HG03460 (cell line): ENCODE data around the gene ATP1B2.
"Not testable (repeated sequence)": the region's sequence is repeated elsewhere in the genome, so short reads cannot be mapped to it uniquely, and the experiment has no call there.

Experiments used
- ATAC-seq: cut with Tn5 transposase; IDR thresholded peaks from one replicate; pipeline ENCODE4 v1.9.1; 2021; ENCODE audit not compliant: unreplicated experiment

ATP1B2 gene

GRCh38 chr17:7650509-7651096 lies at the start of gene ATP1B2:
Gene ATP1B2 (plus strand): TSS chr17:7650926. CDS start chr17:7651519, 593 bp downstream.
- no peak for ATAC-seq

DNA sequence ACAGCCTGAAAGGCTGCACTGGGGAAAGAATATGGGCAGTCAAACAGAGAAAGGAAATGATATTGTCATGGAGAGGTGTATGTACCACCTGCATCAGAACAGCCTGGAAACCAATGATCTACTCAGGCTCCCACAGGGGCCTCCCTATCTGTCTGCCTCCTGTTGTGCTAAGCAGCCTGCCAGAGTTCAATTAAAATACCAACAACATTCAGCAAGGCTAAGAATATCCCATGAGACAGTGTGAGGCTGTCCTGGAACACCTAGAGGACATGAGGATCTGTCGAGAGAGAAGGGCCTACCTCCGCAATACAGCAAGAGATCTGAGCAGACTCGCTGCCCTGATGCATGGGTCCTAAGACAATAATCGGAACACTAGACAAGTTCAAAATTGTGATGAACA lies 44.4 kb upstream of the ATP1B2 start:
- no peak for ATAC-seq

- no peak for ATAC-seq
Measured at GRCh38 chr17:7610641-7611040, 40.1 kb upstream of the ATP1B2 start.

DNA sequence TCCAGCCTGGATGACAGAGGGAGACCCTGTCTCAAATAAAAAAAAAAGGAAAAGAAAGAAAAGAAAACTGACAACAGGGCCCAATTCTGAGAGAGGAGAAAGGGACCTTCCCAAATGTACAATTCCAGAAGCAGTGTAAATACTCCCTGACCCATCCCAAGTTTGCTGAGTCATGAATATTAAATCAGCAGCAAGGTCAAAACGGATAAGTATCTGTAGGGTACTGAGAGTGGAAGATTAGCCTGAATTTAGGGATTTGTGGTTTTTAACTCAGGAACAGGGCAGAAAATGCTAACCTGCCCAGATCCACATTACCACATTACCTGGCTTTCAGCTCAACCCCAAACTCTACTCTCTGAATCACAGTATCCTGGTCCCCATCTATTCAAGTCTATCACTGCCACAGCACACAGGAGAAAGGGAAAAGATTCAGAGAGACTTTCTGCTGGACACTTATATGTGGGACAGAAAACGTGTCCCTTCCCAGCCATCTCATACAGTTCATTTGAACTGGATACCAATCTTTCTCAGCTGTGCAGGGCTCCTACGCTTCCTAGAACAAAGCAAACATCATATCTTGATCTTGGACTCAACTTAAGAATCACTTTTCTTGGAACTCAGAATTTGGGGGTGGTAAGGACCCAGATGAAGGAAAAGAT lies 39.0 kb upstream of the ATP1B2 start:
- ATAC-seq, result no peak

DNA sequence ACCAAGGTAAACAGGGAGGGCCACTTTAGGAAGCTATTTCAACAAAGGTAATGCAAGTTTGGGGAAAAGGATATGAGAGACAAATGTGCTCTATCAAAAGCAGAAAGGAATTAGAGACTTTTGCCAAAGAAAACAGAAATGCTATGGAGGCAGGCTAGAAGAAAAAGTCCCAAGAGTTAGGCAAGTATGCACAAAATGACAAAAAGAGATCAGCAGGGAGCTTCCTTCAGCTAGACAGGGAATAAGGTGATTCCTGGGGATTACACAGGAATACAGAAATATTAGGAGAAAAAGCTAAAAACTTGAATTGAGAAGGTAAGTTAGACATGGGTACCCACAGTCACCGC lies 38.5 kb upstream of the ATP1B2 start:
- no peak for ATAC-seq

DNA sequence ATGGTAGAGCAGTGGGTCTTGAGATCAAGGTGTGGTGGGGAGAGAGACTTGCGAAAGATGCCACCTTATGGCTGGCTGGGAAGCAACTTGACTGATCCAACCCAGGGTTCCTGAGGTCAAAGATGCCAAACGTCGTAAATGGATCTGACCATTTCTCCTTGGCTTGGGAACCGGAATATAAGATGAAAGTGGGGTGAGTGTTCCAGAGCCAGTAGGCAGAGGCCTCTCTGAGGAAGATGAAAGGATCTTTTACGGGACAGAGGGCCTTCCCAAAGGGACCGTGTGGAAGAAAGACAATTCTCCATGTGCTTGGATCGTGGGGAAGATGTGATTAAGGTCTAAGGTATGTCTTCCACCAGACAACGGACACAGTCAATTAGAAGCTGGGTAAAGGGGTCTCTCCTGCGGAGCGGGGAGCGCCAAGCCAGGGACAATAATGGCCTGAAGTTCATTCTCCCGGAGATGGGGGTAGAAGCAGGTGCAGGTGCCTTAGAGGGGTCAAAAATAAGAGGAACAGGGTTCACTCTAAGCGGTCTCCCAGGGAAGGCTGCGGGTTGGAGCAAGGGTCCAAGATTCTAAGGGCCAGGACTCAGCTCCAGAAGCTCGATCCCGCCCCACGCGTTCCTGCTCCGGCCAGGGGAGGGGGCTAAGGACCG lies 36.8 kb upstream of the ATP1B2 start:
- ATAC-seq, result no peak

DNA sequence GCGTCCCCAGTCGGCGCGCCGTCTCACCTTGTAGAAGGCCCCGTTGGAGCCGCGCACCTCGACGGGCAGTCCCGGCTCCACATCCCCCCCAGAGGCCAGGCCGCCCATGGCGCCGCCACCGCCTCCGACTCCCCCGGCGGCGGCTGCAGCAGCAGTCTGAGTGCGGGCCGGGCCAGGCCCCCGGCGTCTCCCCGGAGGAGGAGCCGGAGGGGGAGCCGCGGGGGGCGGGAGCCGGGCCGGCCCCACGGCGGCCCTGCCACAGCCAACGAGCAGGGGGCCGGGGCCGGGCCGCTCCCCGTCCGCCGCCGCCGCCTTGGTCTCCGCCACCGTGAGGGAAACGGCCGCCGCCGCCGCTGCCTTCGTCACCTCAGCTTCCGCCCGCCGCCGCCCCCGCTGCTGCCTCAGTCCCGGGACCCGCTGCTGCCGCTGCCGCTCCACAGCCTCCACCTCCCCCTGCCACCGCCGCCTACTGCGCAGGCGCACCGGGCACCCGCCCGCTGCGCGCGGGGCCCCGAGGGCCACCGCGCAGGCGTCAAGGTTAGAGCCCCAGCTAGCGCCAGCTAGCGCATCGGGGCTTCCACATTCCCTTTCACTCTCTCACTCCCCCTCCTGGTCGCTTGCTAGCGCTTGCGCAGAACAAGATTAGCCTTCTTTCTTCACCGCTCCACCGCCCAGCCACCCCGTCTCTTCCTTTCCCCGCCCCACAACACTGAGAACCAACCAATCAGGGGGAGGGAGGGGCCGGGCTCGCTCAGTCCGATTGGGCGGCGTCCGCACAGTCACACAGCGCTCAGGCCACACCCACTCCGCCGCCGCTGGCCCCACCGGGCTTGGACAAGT lies 36.1 kb upstream of the ATP1B2 start, which contains the start of gene FXR2:
TSS of gene FXR2 (minus strand) at position 473 of the 840 bp plus-strand sequence. CDS start at position 108, 365 bp downstream.
- ATAC-seq, result peak; percentile 85

- ATAC-seq, result no peak
Measured at GRCh38 chr17:7615265-7615747, 35.4 kb upstream of the ATP1B2 start.

DNA sequence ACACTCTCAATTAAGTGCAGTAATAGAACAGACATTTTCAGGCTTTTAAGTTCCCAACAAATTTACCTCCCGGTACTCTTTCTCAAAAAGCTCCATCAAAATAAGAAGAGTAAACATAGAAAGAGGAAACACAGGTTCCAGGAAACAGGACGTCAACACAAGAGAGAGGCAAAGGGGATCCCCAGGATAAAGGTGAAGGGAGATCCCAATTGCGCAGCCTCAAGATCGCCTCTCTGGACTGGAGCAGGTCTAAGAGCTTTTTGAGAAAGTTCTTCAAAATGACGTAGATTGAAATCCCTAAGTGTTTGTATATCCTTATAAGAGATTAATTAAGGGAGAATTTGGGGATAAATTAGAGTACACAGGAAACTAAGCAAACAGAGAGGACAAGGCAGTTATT lies 32.1 kb upstream of the ATP1B2 start:
- ATAC-seq, result no peak

DNA sequence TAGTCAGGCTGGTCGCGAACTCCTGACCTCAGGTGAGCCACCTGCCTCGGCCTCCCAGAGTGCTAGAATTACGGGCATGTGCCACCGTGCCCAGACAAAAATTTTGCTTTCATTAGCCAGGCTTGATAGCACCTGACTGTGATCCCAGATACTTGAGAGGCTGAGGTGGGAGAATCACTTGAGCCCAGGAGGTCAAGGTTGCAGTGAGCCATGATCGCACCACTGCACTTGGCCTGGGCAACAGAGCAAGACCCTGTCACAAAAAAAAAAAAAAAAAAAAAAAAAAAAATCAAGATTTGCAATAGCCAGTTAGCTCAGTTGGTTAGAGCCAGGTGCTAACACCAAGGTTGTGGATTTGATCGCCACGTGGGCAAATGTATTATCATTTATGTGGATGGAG lies 29.9 kb upstream of the ATP1B2 start:
- ATAC-seq, result no peak

DNA sequence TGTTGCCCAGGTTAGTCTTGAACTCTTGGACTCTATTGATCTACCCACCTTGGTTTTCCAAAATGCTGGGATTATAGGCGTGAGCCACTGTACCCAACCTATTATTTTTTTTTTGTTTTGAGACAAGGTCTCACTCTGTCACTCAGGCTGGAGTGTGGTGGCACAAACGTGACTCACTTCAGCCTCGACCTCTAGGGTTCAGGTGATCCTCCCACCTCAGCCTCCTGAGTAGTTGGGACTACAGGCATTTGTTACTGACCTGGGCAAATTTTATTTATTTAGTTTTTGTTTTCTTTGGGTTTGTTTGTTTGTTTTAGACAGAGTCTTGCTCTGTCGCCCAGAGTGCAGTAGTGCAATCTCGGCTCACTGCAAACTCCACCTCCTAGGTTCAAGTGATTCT lies 27.1 kb upstream of the ATP1B2 start:
- no peak for ATAC-seq

GRCh38 chr17:7625749-7626148 lies 25.0 kb upstream of the ATP1B2 start:
- ATAC-seq, result not testable (repeated sequence)

DNA sequence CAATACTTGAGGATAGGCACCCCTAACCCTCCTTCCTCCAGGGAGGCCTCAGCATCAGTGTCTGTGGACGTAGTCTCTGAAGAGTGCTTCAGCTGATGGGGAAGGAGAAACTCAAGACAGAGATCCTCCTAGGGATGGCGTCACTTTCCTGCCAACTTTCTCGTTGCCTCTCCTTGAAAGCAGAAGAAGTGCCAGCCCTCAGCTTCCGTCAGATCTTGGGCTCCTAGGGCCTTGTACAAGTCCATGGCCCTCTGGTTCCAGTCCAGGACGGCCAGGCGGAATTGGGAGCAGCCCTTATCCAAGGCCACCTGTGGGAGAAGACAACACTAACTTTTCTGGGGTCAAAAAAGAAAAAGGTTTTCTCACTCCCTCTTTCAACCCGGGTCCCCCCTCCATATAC lies 24.4 kb upstream of the ATP1B2 start:
- ATAC-seq, result no peak

DNA sequence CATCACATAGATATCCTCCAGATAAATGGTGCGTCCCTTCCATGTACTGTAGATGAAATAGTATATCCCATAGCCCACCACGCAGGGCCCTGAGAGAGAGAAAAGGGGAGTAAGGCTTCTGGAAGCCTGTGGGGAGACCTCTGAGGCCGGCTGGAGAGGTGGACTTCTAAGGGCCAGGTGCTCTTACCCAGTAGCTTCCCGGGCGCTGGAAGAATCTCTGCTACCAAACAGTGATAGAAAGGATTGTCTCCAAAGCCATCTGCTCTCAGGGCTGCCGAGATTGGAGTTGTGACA lies 23.8 kb upstream of the ATP1B2 start:
- no peak for ATAC-seq

- ATAC-seq, result peak; percentile 77
Measured at GRCh38 chr17:7627250-7628121, 23.2 kb upstream of the ATP1B2 start, which contains the start of gene SAT2. Gene SAT2 (minus strand): TSS chr17:7627821. CDS start chr17:7627635, 186 bp downstream.

- no peak for ATAC-seq
Measured at GRCh38 chr17:7629939-7630571, 20.7 kb upstream of the ATP1B2 start, which contains the start of gene SHBG. Gene SHBG (plus strand): TSS chr17:7630135. CDS start chr17:7630173, 38 bp downstream.

- no peak for ATAC-seq
Measured at GRCh38 chr17:7631398-7632380, 19.0 kb upstream of the ATP1B2 start.

GRCh38 chr17:7632492-7632894 lies 18.2 kb upstream of the ATP1B2 start:
- ATAC-seq, result no peak

DNA sequence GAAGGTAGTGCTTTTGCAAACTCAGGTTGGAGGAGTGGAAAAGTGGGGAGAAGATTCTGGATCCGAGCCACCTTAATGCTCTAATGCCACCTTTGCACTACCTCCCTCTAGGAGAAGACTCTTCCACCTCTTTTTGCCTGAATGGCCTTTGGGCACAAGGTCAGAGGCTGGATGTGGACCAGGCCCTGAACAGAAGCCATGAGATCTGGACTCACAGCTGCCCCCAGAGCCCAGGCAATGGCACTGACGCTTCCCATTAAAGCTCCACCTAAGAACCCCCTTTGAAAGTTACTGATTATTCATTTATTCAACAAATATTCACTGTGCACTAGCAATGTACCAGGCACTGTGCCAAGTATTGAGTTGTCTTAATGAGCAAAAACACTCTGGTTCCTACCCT lies 17.6 kb upstream of the ATP1B2 start:
- ATAC-seq, result no peak
